Heart left ventricle (tissue), 13 donors: ENCODE results near the gene AHRR.
"Not testable (repeated sequence)": the region's sequence is repeated elsewhere in the genome, so short reads cannot be mapped to it uniquely, and the experiment has no call there.

ENCODE experiments used
- CTCF ChIP-seq, 12 donors: fragments of 200-600 bp; sonication (generic) in 4 of 12; IDR thresholded peaks; one replicate each; pipeline versions ENCODE4 v1.5.0 to v1.8.0; 2018 to 2022; ENCODE audit warnings: antibody characterized with exemption in 12 of 12, mild to moderate bottlenecking in 5 of 12
- POLR2A ChIP-seq, 2 donors: fragments of 450-650 bp; IDR thresholded peaks; one replicate each; pipeline ENCODE4 v1.6.1; 2017; ENCODE audit warnings: antibody characterized with exemption in 2 of 2, mild to moderate bottlenecking in 2 of 2, moderate library complexity in 2 of 2
- donor health status: ischemic (EF 13 %, LVEDD 7.1; RV severe dilation, severe dysfunction).
- donor health status: DM: no; HTN: yes; CAD: no.
- donor health status: DM: no; HTN: no; CAD: no.
- donor health status: ischemic (EF 25% LVEDD 6.9; RV normal size, moderate dysfunction).
- donor health status: ischemic (EF 25% LVEDD 5.7; RV mildly dilated, moderate dysfunction).
- donor health status: ischemic (EF 35%, LVEDD 5.7; RV mildly dilated, moderate dysfunction).
- donor health status: nonischemic (EF 11% LVEDD 7.7; RV severe dilation, severe dysfunction).
- donor health status: DM: yes; HTN: yes; CAD: no.
- donor health status: PGD.
- donor health status: ischemic (EF 29% LVEDD 5.4; RV normal size, mild dysfunction).
- donor health status: nonischemic (EF 23%, LVEDD 6.1; RV moderate dilation, normal function).

- not testable (repeated sequence) for TF ChIP-seq CTCF, POLR2A (IDR thresholded peaks at IDR 0.05)
Observed at GRCh38 chr5:302416-302815, 19.1 kb upstream of the AHRR start.
